ENCODE data around the gene ADAM12.

The ADAM12 gene

GRCh38 chr10:126014309-126014708 is 374.0 kb downstream of the ADAM12 start:
- no peak for TF ChIP-seq CTCF (IDR thresholded peaks at IDR 0.05; ENCODE audit: low read depth, low read length, missing control alignments)
- H3K4me3 ChIP-seq (replicated peaks; ENCODE audit: low read depth, low read length) = no peak overlapping the region
- peak; percentile 30 for DNase-seq (ENCODE audit: extremely low read depth, low read depth)

- H3K4me3 ChIP-seq (replicated peaks; ENCODE audit: low read depth, low read length) = no peak overlapping the region
- TF ChIP-seq CTCF (IDR thresholded peaks at IDR 0.05; ENCODE audit: low read depth, low read length, missing control alignments) = no peak
- peak; percentile 70 for DNase-seq (ENCODE audit: extremely low read depth, low read depth)
Measured at GRCh38 chr10:126013489-126014281, 374.6 kb downstream of the ADAM12 start.

GRCh38 chr10:126012485-126012884 is 375.8 kb downstream of the ADAM12 start:
- H3K4me3 ChIP-seq (replicated peaks; ENCODE audit: low read depth, low read length) = no peak overlapping the region
- DNase-seq (ENCODE audit: extremely low read depth, low read depth) = no peak
- TF ChIP-seq CTCF (IDR thresholded peaks at IDR 0.05; ENCODE audit: low read depth, low read length, missing control alignments) = no peak

- H3K4me3 ChIP-seq (replicated peaks; ENCODE audit: low read depth, low read length) = no peak overlapping the region
- TF ChIP-seq CTCF (IDR thresholded peaks at IDR 0.05; ENCODE audit: low read depth, low read length, missing control alignments) = no peak
- no peak for DNase-seq (ENCODE audit: extremely low read depth, low read depth)
Measured at GRCh38 chr10:126011995-126012394, 376.3 kb downstream of the ADAM12 start.

GRCh38 chr10:126009650-126010049 is 378.6 kb downstream of the ADAM12 start:
- no peak overlapping the region for H3K4me3 ChIP-seq (replicated peaks; ENCODE audit: low read depth, low read length)
- DNase-seq (ENCODE audit: extremely low read depth, low read depth) = no peak
- no peak for TF ChIP-seq CTCF (IDR thresholded peaks at IDR 0.05; ENCODE audit: low read depth, low read length, missing control alignments)

- no peak overlapping the region for H3K4me3 ChIP-seq (replicated peaks; ENCODE audit: low read depth, low read length)
- DNase-seq (ENCODE audit: extremely low read depth, low read depth) = no peak
- no peak for TF ChIP-seq CTCF (IDR thresholded peaks at IDR 0.05; ENCODE audit: low read depth, low read length, missing control alignments)
Measured at GRCh38 chr10:126006906-126007305, 381.4 kb downstream of the ADAM12 start.

GRCh38 chr10:126006264-126006663 is 382.0 kb downstream of the ADAM12 start:
- no peak for TF ChIP-seq CTCF (IDR thresholded peaks at IDR 0.05; ENCODE audit: low read depth, low read length, missing control alignments)
- DNase-seq (ENCODE audit: extremely low read depth, low read depth) = no peak
- no peak overlapping the region for H3K4me3 ChIP-seq (replicated peaks; ENCODE audit: low read depth, low read length)
